Endothelial cell of umbilical vein (primary cell): ENCODE measurements around the gene EPS8L1. TPM values are rescaled to one million over a fixed set of nuclear protein-coding genes. Genes with fewer than 3 reads are reported as not detected.
"Not testable (repeated sequence)": the region's sequence is repeated elsewhere in the genome, so short reads cannot be mapped to it uniquely, and the experiment has no call there.

Experiments used
- BruUV-seq: library from RNA; stranded (reverse); fragments of 400-500 nt; replicated peaks from 2 replicates; lab custom pipeline; 2021; lab: Mats Ljungman, UMichigan
- CTCF ChIA-PET: fragments of 300-600, 350-600 bp; sonication (Branson Sonifier 250); formaldehyde crosslinking; loops from one replicate; lab custom pipeline; 2021; ENCODE audit warnings: antibody characterized with exemption, inconsistent platforms; lab: Charles Lee
- POLR2A ChIA-PET: fragments of 300-600, 350-600 bp; sonication (Branson Sonifier 250); formaldehyde crosslinking; loops from one replicate; lab custom pipeline; 2021; ENCODE audit warnings: antibody characterized with exemption, inconsistent platforms; lab: Charles Lee
- DNase-seq: peaks from one replicate; pipeline ENCODE4 v3.0.0-alpha.2; 2011; ENCODE audit warnings: low read depth, low spot score
- FAIRE-seq: peaks from 2 replicates; lab custom pipeline; 2011; peaks lifted over from hg19 to GRCh38; lab: Jason Lieb, UNC
- H2AFZ ChIP-seq: 2 replicates; pipeline ENCODE4 v1.6.0; 2012; ENCODE audit warnings: low read depth, low read length, control low read depth, inconsistent platforms
- H3K27ac ChIP-seq: 2 replicates; pipeline ENCODE4 v1.5.1; 2011; ENCODE audit warnings: low read depth, mild to moderate bottlenecking, control low read depth, low read length, moderate library complexity; ENCODE audit not compliant: insufficient read depth
- H3K27me3 ChIP-seq, 2 experiments: 2 replicates each; pipeline versions ENCODE4 v1.6.0 to v1.6.1; 2011; ENCODE audit warnings: low read length in 2 of 2, mixed read lengths in 1 of 2; ENCODE audit not compliant: control insufficient read depth in 2 of 2, insufficient read depth in 2 of 2
- H3K36me3 ChIP-seq, 2 experiments: 2 replicates in 1 of 2; 3 replicates in 1 of 2; pipeline ENCODE4 v1.5.1; 2011; ENCODE audit warnings: low read length in 2 of 2, mild to moderate bottlenecking in 1 of 2, moderate library complexity in 1 of 2; ENCODE audit not compliant: control insufficient read depth in 2 of 2, insufficient read depth in 2 of 2; ENCODE audit errors: extremely low read depth in 1 of 2
- H3K4me1 ChIP-seq: 3 replicates; pipeline ENCODE4 v1.5.1; 2011; ENCODE audit warnings: mild to moderate bottlenecking, low read length; ENCODE audit not compliant: control insufficient read depth, insufficient read depth; ENCODE audit errors: extremely low read depth
- H3K4me2 ChIP-seq: 2 replicates; pipeline ENCODE4 v1.6.1; 2011; ENCODE audit warnings: low read length, control low read depth, mixed read lengths; ENCODE audit not compliant: insufficient read depth
- H3K4me3 ChIP-seq, 3 experiments: fragments of 200-600 bp in 1 of 3; sonication (generic), shearing (Covaris generic) in 1 of 3; replicated peaks in 1 of 3; 2 replicates each; pipeline ENCODE4 v1.5.1; 2011 to 2016; ENCODE audit warnings: control low read depth in 3 of 3, low read length in 3 of 3, mild to moderate bottlenecking in 2 of 3, inconsistent platforms in 1 of 3, low read depth in 1 of 3, moderate library complexity in 1 of 3; ENCODE audit not compliant: insufficient read depth in 1 of 3
- H3K79me2 ChIP-seq: 2 replicates; pipeline ENCODE4 v1.6.0; 2012; ENCODE audit warnings: low read length, inconsistent platforms; ENCODE audit not compliant: control insufficient read depth, insufficient read depth
- H3K9ac ChIP-seq: replicated peaks from 2 replicates; pipeline ENCODE3; 2011; ENCODE audit warnings: low read length, control low read depth; ENCODE audit not compliant: insufficient read depth; ENCODE audit errors: extremely low read depth
- H3K9me1 ChIP-seq: replicated peaks from 3 replicates; pipeline ENCODE4 v1.6.0; 2011; ENCODE audit warnings: mild to moderate bottlenecking, low read length; ENCODE audit not compliant: control insufficient read depth, insufficient read depth; ENCODE audit errors: extremely low read depth
- H3K9me3 ChIP-seq: replicated peaks from 2 replicates; pipeline ENCODE4 v1.5.1; 2012; ENCODE audit warnings: low read length, inconsistent platforms; ENCODE audit not compliant: control insufficient read depth, insufficient read depth
- H4K20me1 ChIP-seq: replicated peaks from 2 replicates; pipeline ENCODE3; 2011; ENCODE audit warnings: mild to moderate bottlenecking, low read length; ENCODE audit not compliant: control insufficient read depth, insufficient read depth; ENCODE audit errors: extremely low read depth
- EZH2 ChIP-seq: IDR thresholded peaks from 2 replicates; pipeline ENCODE4 v1.6.1; 2012; ENCODE audit warnings: borderline replicate concordance, low read depth, mild to moderate bottlenecking, moderate library complexity, low read length, inconsistent platforms; ENCODE audit not compliant: severe bottlenecking
- FOS ChIP-seq: IDR thresholded peaks from 2 replicates; pipeline ENCODE4 v1.6.1; 2011; ENCODE audit warnings: mild to moderate bottlenecking, low read length, moderate library complexity, borderline replicate concordance; ENCODE audit not compliant: insufficient read depth
- GATA2 ChIP-seq: IDR thresholded peaks from 2 replicates; pipeline ENCODE4 v1.7.0; 2011; ENCODE audit warnings: low read depth, mild to moderate bottlenecking, moderate library complexity, mixed read lengths, low read length; ENCODE audit not compliant: insufficient read length, insufficient read depth
- JUN ChIP-seq: IDR thresholded peaks from 2 replicates; pipeline ENCODE4 v1.6.1; 2011; ENCODE audit warnings: borderline replicate concordance, low read depth; ENCODE audit not compliant: insufficient read length, insufficient read depth
- MYC ChIP-seq: IDR thresholded peaks from one replicate; pipeline ENCODE4 v1.6.1; 2011; ENCODE audit warnings: mild to moderate bottlenecking, low read depth, low read length
- POLR2A ChIP-seq: IDR thresholded peaks from 2 replicates; pipeline ENCODE4 v1.6.1; 2012; ENCODE audit warnings: low read depth, mild to moderate bottlenecking, control low read depth, low read length
- POLR2AphosphoS5 ChIP-seq: IDR thresholded peaks from 2 replicates; pipeline ENCODE4 v1.6.1; 2012; ENCODE audit warnings: low read depth, mild to moderate bottlenecking, control low read depth, low read length, moderate library complexity; ENCODE audit not compliant: insufficient read depth
- dilution Hi-C: fragments of 300-500 bp; cut with MboI; formaldehyde crosslinking; loops from one replicate; pipeline ENCODE4 v1.15.0; 2019; ENCODE audit warnings: low sequenced_read_pairs; ENCODE audit not compliant: extremely low pct_ligation_motif_present
- intact Hi-C: fragments of 100-400 bp; cut with micrococcal nuclease; formaldehyde crosslinking; loops from one replicate; pipeline ENCODE4 v1.10.0; 2022
- polyA plus RNA-seq, 4 experiments: library from polyadenylated mRNA; depleted of rRNA in 3 of 4; stranded (reverse) in 3 of 4; unstranded in 1 of 4; fragments of >200 nt; gene quantifications; 2 replicates each; pipeline versions ENCODE4 v1.2.1 to v1.2.3, GENCODE V29; 2011 to 2012; ENCODE audit warnings: missing spikeins in 1 of 4
- total RNA-seq: library from RNA; stranded (reverse); gene quantifications from 2 replicates; pipeline ENCODE4 v1.2.3, GENCODE V29; 2021
- TF ChIP-seq, protein P1 (sequence below): IDR thresholded peaks from 2 replicates; pipeline ENCODE4 v1.6.1; 2011; ENCODE audit not compliant: insufficient read depth, insufficient read length
- TF ChIP-seq, protein P2 (sequence below), 2 donors: IDR thresholded peaks; 1 replicate in 1 of 2; 2 replicates in 1 of 2; pipeline ENCODE4 v1.5.1; 2011; ENCODE audit warnings: low read length in 2 of 2, mild to moderate bottlenecking in 2 of 2, moderate library complexity in 2 of 2, control low read depth in 1 of 2, inconsistent platforms in 1 of 2, low read depth in 1 of 2; ENCODE audit not compliant: insufficient read depth in 1 of 2; ENCODE audit errors: extremely low read depth in 1 of 2

The EPS8L1 gene
- total and polyA plus RNA-seq, 2 donors (not counting 3 experiments of a cell fraction or from before 2014, with no cell fraction given), result 15.9 to 28.9 TPM

DNA sequence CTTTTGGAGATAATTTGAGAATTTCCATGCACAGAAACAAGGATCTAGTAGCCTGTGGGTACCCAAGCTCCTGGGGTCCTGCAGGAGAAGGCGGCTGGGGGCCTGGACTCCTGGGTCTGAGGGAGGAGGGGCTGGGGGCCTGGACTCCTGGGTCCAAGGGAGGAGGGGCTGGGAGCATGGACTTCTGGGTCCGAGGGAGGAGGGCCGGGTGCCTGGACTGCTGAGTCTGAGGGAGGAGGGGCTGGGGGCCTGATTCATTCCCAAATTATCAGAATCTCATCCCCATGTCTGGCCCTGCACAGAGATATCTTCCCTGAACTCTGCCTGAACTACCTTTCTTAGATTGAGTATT, 12.2 kb upstream of the EPS8L1 start:
- Histone ChIP-seq H4K20me1 (no peaks in the 10 kb centered on the region), H3K27ac (no peak overlapping the region), H3K36me3 (no peaks in the 10 kb centered on the region), H3K27me3 (peaks cover 13 to 14% of the 10 kb centered on the region in 2 experiments), H3K4me1 (peaks cover 8% of the 10 kb centered on the region), H3K4me3 (no peak overlapping the region), H3K79me2 (peaks cover 15% of the 10 kb centered on the region), H3K9me3 (no peaks in the 10 kb centered on the region), H3K9me1 (no peaks in the 10 kb centered on the region), H2AFZ (no peak overlapping the region), H3K9ac (no peak overlapping the region), H3K4me2 (no peak overlapping the region)
- no peak for DNase-seq
- dilution Hi-C loops (no loop called here), intact Hi-C loops (loop anchor here (2.0 to 5.0 kb wide), 2 partner anchors 53 to 601 kb away; partner anchors contain the start of genes LENG9 and PPP1R12C)
- FAIRE-seq, result no peak
- BruUV-seq, result no TSS peak
- TF ChIP-seq POLR2AphosphoS5 (no peak), FOS (no peak), POLR2A (no peak), JUN (no peak), EZH2 (no peak), GATA2 (no peak), MYC (no peak)
- TF ChIP-seq, protein P1, sequence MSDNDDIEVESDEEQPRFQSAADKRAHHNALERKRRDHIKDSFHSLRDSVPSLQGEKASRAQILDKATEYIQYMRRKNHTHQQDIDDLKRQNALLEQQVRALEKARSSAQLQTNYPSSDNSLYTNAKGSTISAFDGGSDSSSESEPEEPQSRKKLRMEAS, result no peak
- TF ChIP-seq, protein P2, sequence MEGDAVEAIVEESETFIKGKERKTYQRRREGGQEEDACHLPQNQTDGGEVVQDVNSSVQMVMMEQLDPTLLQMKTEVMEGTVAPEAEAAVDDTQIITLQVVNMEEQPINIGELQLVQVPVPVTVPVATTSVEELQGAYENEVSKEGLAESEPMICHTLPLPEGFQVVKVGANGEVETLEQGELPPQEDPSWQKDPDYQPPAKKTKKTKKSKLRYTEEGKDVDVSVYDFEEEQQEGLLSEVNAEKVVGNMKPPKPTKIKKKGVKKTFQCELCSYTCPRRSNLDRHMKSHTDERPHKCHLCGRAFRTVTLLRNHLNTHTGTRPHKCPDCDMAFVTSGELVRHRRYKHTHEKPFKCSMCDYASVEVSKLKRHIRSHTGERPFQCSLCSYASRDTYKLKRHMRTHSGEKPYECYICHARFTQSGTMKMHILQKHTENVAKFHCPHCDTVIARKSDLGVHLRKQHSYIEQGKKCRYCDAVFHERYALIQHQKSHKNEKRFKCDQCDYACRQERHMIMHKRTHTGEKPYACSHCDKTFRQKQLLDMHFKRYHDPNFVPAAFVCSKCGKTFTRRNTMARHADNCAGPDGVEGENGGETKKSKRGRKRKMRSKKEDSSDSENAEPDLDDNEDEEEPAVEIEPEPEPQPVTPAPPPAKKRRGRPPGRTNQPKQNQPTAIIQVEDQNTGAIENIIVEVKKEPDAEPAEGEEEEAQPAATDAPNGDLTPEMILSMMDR (IDR thresholded peaks at IDR 0.05; ENCODE audit: extremely low read depth in 1 of 2, insufficient read depth in 1 of 2, low read depth in 1 of 2, low read length in 2 of 2), result no peak
- CTCF ChIA-PET, result interaction anchor here (0.6 to 1.9 kb wide), 4 partner anchors 25 to 182 kb away, joined by 3 to 9 read pairs (median 3); partner anchors contain the start of gene GP6
- POLR2A ChIA-PET, result interaction anchor here (0.6 kb wide), 1 partner anchor 14 kb away, joined by 4 read pairs; no protein-coding TSS in a partner anchor

DNA sequence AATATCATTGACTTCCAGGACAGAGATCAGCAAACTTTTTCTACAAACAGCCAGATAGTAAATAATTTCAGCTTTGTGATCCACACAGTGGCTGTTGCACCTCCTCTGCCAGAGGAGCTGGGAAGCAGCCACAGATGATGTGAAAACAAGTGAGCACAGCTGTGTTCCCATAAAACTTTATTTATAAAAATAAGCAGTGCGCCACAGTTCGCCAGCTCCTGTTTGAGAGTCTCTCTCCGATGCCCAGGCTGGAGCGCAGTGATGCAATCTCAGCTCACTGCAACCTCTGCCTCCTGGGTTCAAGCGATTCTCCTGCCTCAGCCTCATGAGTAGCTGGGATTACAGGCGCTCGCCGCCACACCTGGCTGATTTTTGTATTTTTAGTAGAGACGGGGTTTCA, 10.2 kb upstream of the EPS8L1 start:
- CTCF ChIA-PET, result interaction anchor here (0.7 to 0.9 kb wide), 3 partner anchors 14 to 1282 kb away, joined by 3 to 5 read pairs (median 3); no protein-coding TSS in a partner anchor
- H3K9ac ChIP-seq, H3K4me3 ChIP-seq, H3K9me3 ChIP-seq, FAIRE-seq, H3K4me2 ChIP-seq, H3K9me1 ChIP-seq, intact Hi-C loops, H3K36me3 ChIP-seq, POLR2A ChIA-PET, dilution Hi-C loops, H2AFZ ChIP-seq, H4K20me1 ChIP-seq, H3K27ac ChIP-seq, BruUV-seq, DNase-seq: not testable (repeated sequence)
- Histone ChIP-seq H3K27me3 (peaks cover 23% of the 10 kb centered on the region in 2 experiments), H3K79me2 (peaks cover 11% of the 10 kb centered on the region), H3K4me1 (peaks cover 11% of the 10 kb centered on the region)
